CD4-positive, alpha-beta T cell treated with Interferon gamma for 1 hour (primary cell): Measurements from ENCODE around the gene PXDN.

Experiments used
- DNase-seq: peaks from one replicate; pipeline ENCODE4 v3.0.0-alpha.2; 2020

The PXDN gene

GRCh38 chr2:1660656-1661640 lies 83.4 kb downstream of the PXDN start:
- DNase-seq = no peak

- DNase-seq = no peak
These were observed 84.3 kb downstream of the PXDN start for GRCh38 chr2:1659951-1660565.

- no peak for DNase-seq
These were observed 85.7 kb downstream of the PXDN start for GRCh38 chr2:1658394-1659151.

- DNase-seq = no peak
These were observed 87.1 kb downstream of the PXDN start for GRCh38 chr2:1656961-1657841.

- DNase-seq = no peak
These were observed 87.9 kb downstream of the PXDN start for GRCh38 chr2:1656326-1656960.

- DNase-seq = no peak
These were observed 88.9 kb downstream of the PXDN start for GRCh38 chr2:1655461-1655860.

GRCh38 chr2:1654696-1655374 lies 89.5 kb downstream of the PXDN start:
- DNase-seq = no peak

GRCh38 chr2:1653956-1654695 lies 90.2 kb downstream of the PXDN start:
- DNase-seq = no peak

GRCh38 chr2:1652034-1652790 lies 92.1 kb downstream of the PXDN start:
- no peak for DNase-seq

GRCh38 chr2:1651121-1652033 lies 92.9 kb downstream of the PXDN start:
- no peak for DNase-seq

- no peak for DNase-seq
These were observed 94.0 kb downstream of the PXDN start for GRCh38 chr2:1650085-1650872.

- no peak for DNase-seq
These were observed 94.9 kb downstream of the PXDN start for GRCh38 chr2:1649103-1650084.

GRCh38 chr2:1648241-1649102 lies 95.8 kb downstream of the PXDN start:
- DNase-seq = no peak

- no peak for DNase-seq
These were observed 96.7 kb downstream of the PXDN start for GRCh38 chr2:1647417-1648240.
